Activated gamma-delta T cell treated with anti-CD3 and anti-CD28 coated beads, Interleukin-2, amount 50 U/mL, for 16 hours (primary cell): Measurements from ENCODE around the gene MID1.

ENCODE experiments used
- DNase-seq: peaks from one replicate; pipeline ENCODE4 v3.0.0-alpha.2; 2020; ENCODE audit warnings: low read depth

The MID1 gene

GRCh38 chrX:10429908-10430307 is 190.5 kb downstream of the MID1 start:
- DNase-seq = no peak

GRCh38 chrX:10427249-10427648 is 193.1 kb downstream of the MID1 start:
- no peak for DNase-seq

GRCh38 chrX:10423716-10424115 is 196.7 kb downstream of the MID1 start:
- no peak for DNase-seq

GRCh38 chrX:10420134-10420533 is 200.3 kb downstream of the MID1 start:
- DNase-seq = no peak

GRCh38 chrX:10416424-10416823 is 204.0 kb downstream of the MID1 start:
- no peak for DNase-seq

- DNase-seq = no peak
These were observed 204.9 kb downstream of the MID1 start for GRCh38 chrX:10415306-10416001.

GRCh38 chrX:10414862-10415261 is 205.5 kb downstream of the MID1 start:
- DNase-seq = no peak

GRCh38 chrX:10414156-10414824 is 206.1 kb downstream of the MID1 start:
- no peak for DNase-seq

- no peak for DNase-seq
These were observed 215.9 kb downstream of the MID1 start for GRCh38 chrX:10404436-10404835.

- no peak for DNase-seq
These were observed 219.1 kb downstream of the MID1 start for GRCh38 chrX:10401239-10401638.

- DNase-seq = no peak
These were observed 221.2 kb downstream of the MID1 start for GRCh38 chrX:10399043-10399741.

- DNase-seq = no peak
These were observed 222.2 kb downstream of the MID1 start for GRCh38 chrX:10398215-10398614.

- DNase-seq = no peak
These were observed 223.0 kb downstream of the MID1 start for GRCh38 chrX:10397349-10397748.

- no peak for DNase-seq
These were observed 224.7 kb downstream of the MID1 start for GRCh38 chrX:10395643-10396042.
